GM12892 (cell line): ENCODE results near the gene NGLY1.

Experiments
- POLR2A ChIP-seq: IDR thresholded peaks from 2 replicates; pipeline ENCODE4 v1.6.1; 2011; ENCODE audit warnings: low read depth, low read length, control low read depth
- POLR2AphosphoS5 ChIP-seq: IDR thresholded peaks from 2 replicates; pipeline ENCODE4 v1.6.1; 2011; ENCODE audit warnings: low read depth, low read length, control low read depth
- TAF1 ChIP-seq: IDR thresholded peaks from 2 replicates; pipeline ENCODE4 v1.6.1; 2011; ENCODE audit warnings: low read depth, mild to moderate bottlenecking, control low read depth, low read length, borderline replicate concordance

- TF ChIP-seq POLR2A (no peak), POLR2AphosphoS5 (no peak), TAF1 (no peak)
These were observed 36.2 kb downstream of the NGLY1 start for GRCh38 chr3:25747033-25747432.
